Hepatocyte (in vitro differentiated cells): ENCODE data around the gene PLD1.

ENCODE experiments used
- EZH2 ChIP-seq: fragments of 200-600 bp; sonication (generic); IDR thresholded peaks from 2 replicates; pipeline ENCODE4 v1.6.1; 2016; ENCODE audit warnings: antibody characterized with exemption, mild to moderate bottlenecking, borderline replicate concordance
- EZH2phosphoT487 ChIP-seq: fragments of 200-600 bp; sonication (generic); IDR thresholded peaks from one replicate; pipeline ENCODE4 v1.6.1; 2018; ENCODE audit warnings: antibody characterized with exemption, mild to moderate bottlenecking, low read depth, moderate library complexity; ENCODE audit not compliant: unreplicated experiment, severe bottlenecking
- TF ChIP-seq, protein P1 (sequence below): fragments of 200-600 bp; sonication (generic); IDR thresholded peaks from 2 replicates; pipeline ENCODE4 v1.5.1; 2016; ENCODE audit warnings: antibody characterized with exemption, mild to moderate bottlenecking; ENCODE audit not compliant: poor library complexity

GRCh38 chr3:171847133-171847532, 36.9 kb upstream of the PLD1 start:
- TF ChIP-seq, protein P1, sequence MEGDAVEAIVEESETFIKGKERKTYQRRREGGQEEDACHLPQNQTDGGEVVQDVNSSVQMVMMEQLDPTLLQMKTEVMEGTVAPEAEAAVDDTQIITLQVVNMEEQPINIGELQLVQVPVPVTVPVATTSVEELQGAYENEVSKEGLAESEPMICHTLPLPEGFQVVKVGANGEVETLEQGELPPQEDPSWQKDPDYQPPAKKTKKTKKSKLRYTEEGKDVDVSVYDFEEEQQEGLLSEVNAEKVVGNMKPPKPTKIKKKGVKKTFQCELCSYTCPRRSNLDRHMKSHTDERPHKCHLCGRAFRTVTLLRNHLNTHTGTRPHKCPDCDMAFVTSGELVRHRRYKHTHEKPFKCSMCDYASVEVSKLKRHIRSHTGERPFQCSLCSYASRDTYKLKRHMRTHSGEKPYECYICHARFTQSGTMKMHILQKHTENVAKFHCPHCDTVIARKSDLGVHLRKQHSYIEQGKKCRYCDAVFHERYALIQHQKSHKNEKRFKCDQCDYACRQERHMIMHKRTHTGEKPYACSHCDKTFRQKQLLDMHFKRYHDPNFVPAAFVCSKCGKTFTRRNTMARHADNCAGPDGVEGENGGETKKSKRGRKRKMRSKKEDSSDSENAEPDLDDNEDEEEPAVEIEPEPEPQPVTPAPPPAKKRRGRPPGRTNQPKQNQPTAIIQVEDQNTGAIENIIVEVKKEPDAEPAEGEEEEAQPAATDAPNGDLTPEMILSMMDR, result no peak
- TF ChIP-seq EZH2 (no peak), EZH2phosphoT487 (no peak)
